PC-9 (cell line): ENCODE results near the gene USP1. TPM values are rescaled to one million over a fixed set of nuclear protein-coding genes. Genes with fewer than 3 reads are reported as not detected.

Experiments
- BruUV-seq: library from RNA; stranded (reverse); fragments of 400-500 nt; replicated peaks from 2 replicates; lab custom pipeline; 2021; lab: Mats Ljungman, UMichigan
- CTCF ChIA-PET: fragments of 300-600 bp; sonication (Branson Sonifier 250); formaldehyde crosslinking; loops from one replicate; lab custom pipeline; 2022; ENCODE audit warnings: antibody characterized with exemption; lab: Charles Lee
- POLR2A ChIA-PET: fragments of 300-600 bp; sonication (Branson Sonifier 250); formaldehyde crosslinking; loops from one replicate; lab custom pipeline; 2022; ENCODE audit warnings: antibody characterized with exemption; ENCODE audit not compliant: unreplicated experiment; lab: Charles Lee
- DNase-seq, 2 experiments: peaks; one replicate each; pipeline versions ENCODE4 v3.0.0 to v3.0.0-alpha.2; 2015 to 2022; ENCODE audit warnings: mixed read lengths in 1 of 2
- H2AFZ ChIP-seq: fragments of 200-600 bp; sonication (generic); 2 replicates; pipeline ENCODE4 v1.8.1; 2017; ENCODE audit warnings: antibody characterized with exemption
- H3F3A ChIP-seq: fragments of 200-600 bp; sonication (generic); 2 replicates; pipeline ENCODE4 v1.8.1; 2017; ENCODE audit warnings: antibody characterized with exemption, mild to moderate bottlenecking, low read depth; ENCODE audit not compliant: insufficient read depth
- H3K27ac ChIP-seq: fragments of 200-600 bp; sonication (generic); 2 replicates; pipeline ENCODE4 v1.6.1; 2016; ENCODE audit warnings: mixed run types
- H3K27me3 ChIP-seq: fragments of 200-600 bp; sonication (generic); 2 replicates; pipeline ENCODE4 v1.6.1; 2016; ENCODE audit warnings: low read depth, mixed run types; ENCODE audit not compliant: insufficient read depth
- H3K36me3 ChIP-seq: fragments of 200-600 bp; sonication (generic); 2 replicates; pipeline ENCODE4 v1.6.1; 2016; ENCODE audit warnings: low read depth, mixed run types
- H3K4me1 ChIP-seq: fragments of 200-600 bp; sonication (generic); replicated peaks from 2 replicates; pipeline ENCODE4 v1.6.1; 2016; ENCODE audit warnings: mixed run types; ENCODE audit not compliant: insufficient read depth
- H3K4me2 ChIP-seq: fragments of 200-600 bp; sonication (generic); 2 replicates; pipeline ENCODE4 v1.6.1; 2017; ENCODE audit warnings: mixed run types
- H3K4me3 ChIP-seq: fragments of 200-600 bp; sonication (generic); 2 replicates; pipeline ENCODE4 v1.6.1; 2016; ENCODE audit warnings: mixed run types
- H3K79me2 ChIP-seq: fragments of 200-600 bp; sonication (generic); 2 replicates; pipeline ENCODE4 v1.6.1; 2017; ENCODE audit warnings: low read depth, mixed run types
- H3K9me2 ChIP-seq: fragments of 200-600 bp; sonication (generic); 2 replicates; pipeline ENCODE4 v1.8.1; 2017; ENCODE audit warnings: mild to moderate bottlenecking; ENCODE audit not compliant: insufficient read depth
- H3K9me3 ChIP-seq: fragments of 200-600 bp; sonication (generic); 2 replicates; pipeline ENCODE4 v1.8.1; 2016; ENCODE audit warnings: low read depth; ENCODE audit not compliant: insufficient read depth
- H4K20me1 ChIP-seq: fragments of 200-600 bp; sonication (generic); 2 replicates; pipeline ENCODE4 v1.8.1; 2017; ENCODE audit not compliant: insufficient read depth
- EZH2 ChIP-seq: fragments of 200-600 bp; sonication (generic); IDR thresholded peaks from 2 replicates; pipeline ENCODE4 v1.8.0; 2017; ENCODE audit warnings: antibody characterized with exemption, low read depth
- intact Hi-C: fragments of 100-400 bp; cut with micrococcal nuclease; formaldehyde crosslinking; loops from one replicate; pipeline ENCODE4 v1.10.0; 2022; ENCODE audit not compliant: unreplicated experiment
- total RNA-seq: library from RNA; stranded (reverse); gene quantifications from 2 replicates; pipeline ENCODE4 v1.2.3, GENCODE V29; 2021
- TF ChIP-seq, protein P1 (sequence below): fragments of 200-600 bp; sonication (generic); conservative IDR thresholded peaks from 2 replicates; pipeline ENCODE4 v1.6.1; 2017; ENCODE audit warnings: mixed run types, antibody characterized with exemption, mild to moderate bottlenecking, moderate library complexity

USP1 gene
- total RNA-seq, 1 experiment from 2014 or later, result 50.3 TPM

GRCh38 chr1:62394646-62395045 is 42.2 kb upstream of the USP1 start:
- intact Hi-C loops, result no loop called here
- Histone ChIP-seq H3F3A (no peaks in the 10 kb centered on the region), H2AFZ (no peak overlapping the region), H3K27ac (no peak overlapping the region), H3K27me3 (no peaks in the 10 kb centered on the region), H3K79me2 (no peaks in the 10 kb centered on the region), H3K4me2 (no peak overlapping the region), H3K4me1 (peaks cover 8% of the 10 kb centered on the region), H3K4me3 (no peak overlapping the region), H3K36me3 (no peaks in the 10 kb centered on the region), H3K9me3 (no peaks in the 10 kb centered on the region), H3K9me2 (no peaks in the 10 kb centered on the region), H4K20me1 (no peaks in the 10 kb centered on the region)
- no TSS peak for BruUV-seq
- no peak for DNase-seq
- ChIA-PET POLR2A (no interaction called here), CTCF (interaction anchor here (0.5 kb wide), 1 partner anchor 169 kb away, joined by 9 read pairs; no protein-coding TSS in a partner anchor)
- TF ChIP-seq, protein P1, sequence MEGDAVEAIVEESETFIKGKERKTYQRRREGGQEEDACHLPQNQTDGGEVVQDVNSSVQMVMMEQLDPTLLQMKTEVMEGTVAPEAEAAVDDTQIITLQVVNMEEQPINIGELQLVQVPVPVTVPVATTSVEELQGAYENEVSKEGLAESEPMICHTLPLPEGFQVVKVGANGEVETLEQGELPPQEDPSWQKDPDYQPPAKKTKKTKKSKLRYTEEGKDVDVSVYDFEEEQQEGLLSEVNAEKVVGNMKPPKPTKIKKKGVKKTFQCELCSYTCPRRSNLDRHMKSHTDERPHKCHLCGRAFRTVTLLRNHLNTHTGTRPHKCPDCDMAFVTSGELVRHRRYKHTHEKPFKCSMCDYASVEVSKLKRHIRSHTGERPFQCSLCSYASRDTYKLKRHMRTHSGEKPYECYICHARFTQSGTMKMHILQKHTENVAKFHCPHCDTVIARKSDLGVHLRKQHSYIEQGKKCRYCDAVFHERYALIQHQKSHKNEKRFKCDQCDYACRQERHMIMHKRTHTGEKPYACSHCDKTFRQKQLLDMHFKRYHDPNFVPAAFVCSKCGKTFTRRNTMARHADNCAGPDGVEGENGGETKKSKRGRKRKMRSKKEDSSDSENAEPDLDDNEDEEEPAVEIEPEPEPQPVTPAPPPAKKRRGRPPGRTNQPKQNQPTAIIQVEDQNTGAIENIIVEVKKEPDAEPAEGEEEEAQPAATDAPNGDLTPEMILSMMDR, result no peak
- no peak for TF ChIP-seq EZH2

GRCh38 chr1:62395291-62395690 is 41.6 kb upstream of the USP1 start:
- ChIA-PET CTCF (no interaction called here), POLR2A (no interaction called here)
- H2AFZ ChIP-seq, result no peak overlapping the region
- H3K36me3 ChIP-seq, result no peaks in the 10 kb centered on the region
- no peak for DNase-seq
- BruUV-seq, result no TSS peak
- no peak overlapping the region for H3K4me3 ChIP-seq
- no peaks in the 10 kb centered on the region for H4K20me1 ChIP-seq
- H3K4me2 ChIP-seq, result no peak overlapping the region
- no peaks in the 10 kb centered on the region for H3K9me2 ChIP-seq
- H3K79me2 ChIP-seq, result no peaks in the 10 kb centered on the region
- no peaks in the 10 kb centered on the region for H3K9me3 ChIP-seq
- H3K4me1 ChIP-seq, result peaks cover 2% of the 10 kb centered on the region; the same call in 1 of the 2 replicates
- H3K27me3 ChIP-seq, result no peaks in the 10 kb centered on the region
- TF ChIP-seq, protein P1, result no peak
- no peak for TF ChIP-seq EZH2
- no peaks in the 10 kb centered on the region for H3F3A ChIP-seq
- intact Hi-C loops, result no loop called here
- H3K27ac ChIP-seq, result no peak overlapping the region

- H3K9me2 ChIP-seq, result no peaks in the 10 kb centered on the region
- DNase-seq, result no peak
- BruUV-seq, result no TSS peak
- H4K20me1 ChIP-seq, result no peaks in the 10 kb centered on the region
- no peaks in the 10 kb centered on the region for H3K4me1 ChIP-seq
- H3K9me3 ChIP-seq, result no peaks in the 10 kb centered on the region
- no peak overlapping the region for H2AFZ ChIP-seq
- H3K27me3 ChIP-seq, result no peaks in the 10 kb centered on the region
- intact Hi-C loops, result no loop called here
- no peaks in the 10 kb centered on the region for H3K36me3 ChIP-seq
- POLR2A ChIA-PET, result interaction anchor here (0.6 kb wide), 1 partner anchor 148 kb away, joined by 3 read pairs; no protein-coding TSS in a partner anchor
- no peak overlapping the region for H3K27ac ChIP-seq
- CTCF ChIA-PET, result no interaction called here
- no peaks in the 10 kb centered on the region; the same call in 1 of the 2 replicates for H3F3A ChIP-seq
- H3K4me2 ChIP-seq, result no peak overlapping the region
- no peak for TF ChIP-seq EZH2
- TF ChIP-seq, protein P1, result no peak
- no peak overlapping the region for H3K4me3 ChIP-seq
- no peaks in the 10 kb centered on the region for H3K79me2 ChIP-seq
These were observed 40.0 kb upstream of the USP1 start for GRCh38 chr1:62396871-62397270.
